PC-9 (cell line): ENCODE results near the gene CDCA7. TPM values are rescaled to one million over a fixed set of nuclear protein-coding genes. Genes with fewer than 3 reads are reported as not detected.

Experiments used
- BruUV-seq: library from RNA; stranded (reverse); fragments of 400-500 nt; replicated peaks from 2 replicates; lab custom pipeline; 2021; lab: Mats Ljungman, UMichigan
- CTCF ChIA-PET: fragments of 300-600 bp; sonication (Branson Sonifier 250); formaldehyde crosslinking; loops from one replicate; lab custom pipeline; 2022; ENCODE audit warnings: antibody characterized with exemption; lab: Charles Lee
- POLR2A ChIA-PET: fragments of 300-600 bp; sonication (Branson Sonifier 250); formaldehyde crosslinking; loops from one replicate; lab custom pipeline; 2022; ENCODE audit warnings: antibody characterized with exemption; ENCODE audit not compliant: unreplicated experiment; lab: Charles Lee
- DNase-seq, 2 experiments: peaks; one replicate each; pipeline versions ENCODE4 v3.0.0 to v3.0.0-alpha.2; 2015 to 2022; ENCODE audit warnings: mixed read lengths in 1 of 2
- H2AFZ ChIP-seq: fragments of 200-600 bp; sonication (generic); 2 replicates; pipeline ENCODE4 v1.8.1; 2017; ENCODE audit warnings: antibody characterized with exemption
- H3F3A ChIP-seq: fragments of 200-600 bp; sonication (generic); 2 replicates; pipeline ENCODE4 v1.8.1; 2017; ENCODE audit warnings: antibody characterized with exemption, mild to moderate bottlenecking, low read depth; ENCODE audit not compliant: insufficient read depth
- H3K27ac ChIP-seq: fragments of 200-600 bp; sonication (generic); 2 replicates; pipeline ENCODE4 v1.6.1; 2016; ENCODE audit warnings: mixed run types
- H3K27me3 ChIP-seq: fragments of 200-600 bp; sonication (generic); 2 replicates; pipeline ENCODE4 v1.6.1; 2016; ENCODE audit warnings: low read depth, mixed run types; ENCODE audit not compliant: insufficient read depth
- H3K36me3 ChIP-seq: fragments of 200-600 bp; sonication (generic); 2 replicates; pipeline ENCODE4 v1.6.1; 2016; ENCODE audit warnings: low read depth, mixed run types
- H3K4me1 ChIP-seq: fragments of 200-600 bp; sonication (generic); replicated peaks from 2 replicates; pipeline ENCODE4 v1.6.1; 2016; ENCODE audit warnings: mixed run types; ENCODE audit not compliant: insufficient read depth
- H3K4me2 ChIP-seq: fragments of 200-600 bp; sonication (generic); 2 replicates; pipeline ENCODE4 v1.6.1; 2017; ENCODE audit warnings: mixed run types
- H3K4me3 ChIP-seq: fragments of 200-600 bp; sonication (generic); 2 replicates; pipeline ENCODE4 v1.6.1; 2016; ENCODE audit warnings: mixed run types
- H3K79me2 ChIP-seq: fragments of 200-600 bp; sonication (generic); 2 replicates; pipeline ENCODE4 v1.6.1; 2017; ENCODE audit warnings: low read depth, mixed run types
- H3K9me2 ChIP-seq: fragments of 200-600 bp; sonication (generic); 2 replicates; pipeline ENCODE4 v1.8.1; 2017; ENCODE audit warnings: mild to moderate bottlenecking; ENCODE audit not compliant: insufficient read depth
- H3K9me3 ChIP-seq: fragments of 200-600 bp; sonication (generic); 2 replicates; pipeline ENCODE4 v1.8.1; 2016; ENCODE audit warnings: low read depth; ENCODE audit not compliant: insufficient read depth
- H4K20me1 ChIP-seq: fragments of 200-600 bp; sonication (generic); 2 replicates; pipeline ENCODE4 v1.8.1; 2017; ENCODE audit not compliant: insufficient read depth
- EZH2 ChIP-seq: fragments of 200-600 bp; sonication (generic); IDR thresholded peaks from 2 replicates; pipeline ENCODE4 v1.8.0; 2017; ENCODE audit warnings: antibody characterized with exemption, low read depth
- intact Hi-C: fragments of 100-400 bp; cut with micrococcal nuclease; formaldehyde crosslinking; loops from one replicate; pipeline ENCODE4 v1.10.0; 2022; ENCODE audit not compliant: unreplicated experiment
- total RNA-seq: library from RNA; stranded (reverse); gene quantifications from 2 replicates; pipeline ENCODE4 v1.2.3, GENCODE V29; 2021
- TF ChIP-seq, protein P1 (sequence below): fragments of 200-600 bp; sonication (generic); conservative IDR thresholded peaks from 2 replicates; pipeline ENCODE4 v1.6.1; 2017; ENCODE audit warnings: mixed run types, antibody characterized with exemption, mild to moderate bottlenecking, moderate library complexity

CDCA7 gene
- total RNA-seq, 1 experiment from 2014 or later: 34.2 TPM

- Histone ChIP-seq H2AFZ (no peak overlapping the region), H3K27ac (no peak overlapping the region), H3K36me3 (no peaks in the 10 kb centered on the region), H3K9me3 (no peaks in the 10 kb centered on the region), H3K4me1 (no peaks in the 10 kb centered on the region), H3K4me2 (no peak overlapping the region), H3F3A (no peaks in the 10 kb centered on the region), H3K79me2 (no peaks in the 10 kb centered on the region), H3K4me3 (no peak overlapping the region), H3K27me3 (no peaks in the 10 kb centered on the region), H3K9me2 (no peaks in the 10 kb centered on the region), H4K20me1 (no peaks in the 10 kb centered on the region)
- TF ChIP-seq, protein P1, sequence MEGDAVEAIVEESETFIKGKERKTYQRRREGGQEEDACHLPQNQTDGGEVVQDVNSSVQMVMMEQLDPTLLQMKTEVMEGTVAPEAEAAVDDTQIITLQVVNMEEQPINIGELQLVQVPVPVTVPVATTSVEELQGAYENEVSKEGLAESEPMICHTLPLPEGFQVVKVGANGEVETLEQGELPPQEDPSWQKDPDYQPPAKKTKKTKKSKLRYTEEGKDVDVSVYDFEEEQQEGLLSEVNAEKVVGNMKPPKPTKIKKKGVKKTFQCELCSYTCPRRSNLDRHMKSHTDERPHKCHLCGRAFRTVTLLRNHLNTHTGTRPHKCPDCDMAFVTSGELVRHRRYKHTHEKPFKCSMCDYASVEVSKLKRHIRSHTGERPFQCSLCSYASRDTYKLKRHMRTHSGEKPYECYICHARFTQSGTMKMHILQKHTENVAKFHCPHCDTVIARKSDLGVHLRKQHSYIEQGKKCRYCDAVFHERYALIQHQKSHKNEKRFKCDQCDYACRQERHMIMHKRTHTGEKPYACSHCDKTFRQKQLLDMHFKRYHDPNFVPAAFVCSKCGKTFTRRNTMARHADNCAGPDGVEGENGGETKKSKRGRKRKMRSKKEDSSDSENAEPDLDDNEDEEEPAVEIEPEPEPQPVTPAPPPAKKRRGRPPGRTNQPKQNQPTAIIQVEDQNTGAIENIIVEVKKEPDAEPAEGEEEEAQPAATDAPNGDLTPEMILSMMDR: no peak
- TF ChIP-seq EZH2: no peak
- POLR2A ChIA-PET: no interaction called here
- no peak for DNase-seq
- CTCF ChIA-PET: no interaction called here
- no TSS peak for BruUV-seq
- intact Hi-C loops: no loop called here
These were observed 42.6 kb upstream of the CDCA7 start for GRCh38 chr2:173311844-173312606.

DNA sequence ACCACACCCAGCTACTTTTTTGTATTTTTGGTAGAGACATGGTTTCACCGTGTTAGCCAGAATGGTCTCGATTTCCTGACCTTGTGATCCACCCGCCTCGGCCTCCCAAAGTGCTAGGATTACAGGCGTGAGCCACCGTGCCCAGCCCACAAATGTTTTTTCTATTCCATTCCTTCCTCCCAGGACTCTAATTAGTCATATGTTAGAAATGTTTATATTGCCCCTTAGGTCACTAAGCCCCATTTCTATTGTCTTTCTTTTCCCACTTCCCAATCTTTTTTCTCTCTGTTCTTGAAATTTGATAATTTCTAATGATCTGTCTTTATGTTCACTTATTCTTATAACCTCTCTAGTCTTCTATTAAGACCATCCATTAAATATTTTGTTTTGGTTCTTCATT lies 31.3 kb upstream of the CDCA7 start:
- H3K9me2 ChIP-seq: no peaks in the 10 kb centered on the region
- no peak overlapping the region for H3K27ac ChIP-seq
- no peaks in the 10 kb centered on the region for H4K20me1 ChIP-seq
- H3K27me3 ChIP-seq: no peaks in the 10 kb centered on the region
- no peaks in the 10 kb centered on the region for H3K9me3 ChIP-seq
- no peak overlapping the region for H3K4me2 ChIP-seq
- ChIA-PET CTCF (no interaction called here), POLR2A (no interaction called here)
- H3F3A ChIP-seq: no peaks in the 10 kb centered on the region
- no peaks in the 10 kb centered on the region for H3K79me2 ChIP-seq
- H3K36me3 ChIP-seq: no peaks in the 10 kb centered on the region
- H2AFZ ChIP-seq: peak overlapping the region; percentile 6
- no TSS peak for BruUV-seq
- no peak overlapping the region for H3K4me3 ChIP-seq
- TF ChIP-seq, protein P1: no peak
- no peak for TF ChIP-seq EZH2
- no peaks in the 10 kb centered on the region for H3K4me1 ChIP-seq
- DNase-seq: no peak
- intact Hi-C loops: no loop called here

DNA sequence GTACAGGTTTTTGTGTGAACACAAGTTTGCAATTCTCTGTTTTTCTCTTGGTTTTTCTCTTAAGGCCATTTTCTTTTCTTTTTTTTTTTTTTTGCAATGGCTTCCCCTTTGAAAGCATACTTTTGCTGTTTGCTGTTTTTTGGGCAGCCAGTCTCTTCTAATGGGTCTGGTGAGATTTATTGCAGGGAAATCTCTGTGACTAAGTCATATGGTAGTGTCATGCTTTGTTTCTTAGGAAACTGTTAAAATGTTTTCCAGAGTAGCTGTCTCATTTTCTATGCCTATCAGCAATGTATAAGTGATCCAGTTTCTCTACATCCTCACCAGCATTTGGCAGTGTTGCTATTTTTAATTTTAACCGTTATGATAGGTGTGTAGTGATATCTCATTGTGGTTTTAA lies 27.9 kb upstream of the CDCA7 start:
- no peaks in the 10 kb centered on the region for H3K9me2 ChIP-seq
- no peak overlapping the region for H3K4me2 ChIP-seq
- no peaks in the 10 kb centered on the region for H3K79me2 ChIP-seq
- H4K20me1 ChIP-seq: no peaks in the 10 kb centered on the region
- no peak overlapping the region for H2AFZ ChIP-seq
- H3K4me3 ChIP-seq: no peak overlapping the region
- ChIA-PET POLR2A (interaction anchor here (0.6 kb wide), 1 partner anchor 29 kb away, joined by 4 read pairs; no protein-coding TSS in a partner anchor), CTCF (no interaction called here)
- H3K9me3 ChIP-seq: peaks cover 3% of the 10 kb centered on the region; the same call in 1 of the 2 replicates
- H3K36me3 ChIP-seq: no peaks in the 10 kb centered on the region
- H3K4me1 ChIP-seq: no peaks in the 10 kb centered on the region
- intact Hi-C loops: no loop called here
- H3K27ac ChIP-seq: no peak overlapping the region
- no peak for TF ChIP-seq EZH2
- TF ChIP-seq, protein P1: no peak
- no peak for DNase-seq
- no peaks in the 10 kb centered on the region for H3K27me3 ChIP-seq
- no TSS peak for BruUV-seq
- H3F3A ChIP-seq: no peaks in the 10 kb centered on the region
